Neural progenitor cell (in vitro differentiated cells): ENCODE results near the gene PDIA6. TPM values are rescaled to one million over a fixed set of nuclear protein-coding genes. Genes with fewer than 3 reads are reported as not detected.

Experiments used
- DNase-seq: peaks from one replicate; pipeline ENCODE4 v3.0.0-alpha.2; 2016; ENCODE audit warnings: low spot score
- H2AFZ ChIP-seq: fragments of 200-600 bp; sonication (generic); replicated peaks from 2 replicates; pipeline ENCODE4 v1.6.1; 2016; ENCODE audit warnings: antibody characterized with exemption
- H3F3A ChIP-seq: fragments of 200-600 bp; sonication (generic); 2 replicates; pipeline ENCODE4 v1.6.1; 2016; ENCODE audit warnings: antibody characterized with exemption, low read depth
- H3K27ac ChIP-seq: fragments of 200-600 bp; sonication (generic); 2 replicates; pipeline ENCODE4 v1.5.1; 2016; ENCODE audit warnings: mild to moderate bottlenecking
- H3K27me3 ChIP-seq: fragments of 200-600 bp; sonication (generic); 2 replicates; pipeline ENCODE4 v1.6.1; 2016; ENCODE audit warnings: mild to moderate bottlenecking, moderate library complexity
- H3K36me3 ChIP-seq: fragments of 200-600 bp; sonication (generic); 2 replicates; pipeline ENCODE4 v1.5.1; 2016
- H3K4me1 ChIP-seq: fragments of 200-600 bp; sonication (generic); 2 replicates; pipeline ENCODE4 v1.6.1; 2016; ENCODE audit warnings: mixed run types
- H3K4me2 ChIP-seq: fragments of 200-600 bp; sonication (generic); 2 replicates; pipeline ENCODE4 v1.6.1; 2016
- H3K4me3 ChIP-seq: fragments of 200-600 bp; sonication (generic); 2 replicates; pipeline ENCODE4 v1.5.1; 2016
- H3K79me2 ChIP-seq: fragments of 200-600 bp; sonication (generic); 2 replicates; pipeline ENCODE4 v1.6.1; 2016; ENCODE audit warnings: low read depth
- H3K9ac ChIP-seq: fragments of 200-600 bp; sonication (generic); 2 replicates; pipeline ENCODE4 v1.6.1; 2016
- H3K9me3 ChIP-seq: fragments of 200-600 bp; sonication (generic); 2 replicates; pipeline ENCODE4 v1.5.1; 2016; ENCODE audit warnings: low read depth
- H4K20me1 ChIP-seq: fragments of 200-600 bp; sonication (generic); 2 replicates; pipeline ENCODE4 v1.6.1; 2016; ENCODE audit warnings: low read depth
- H3K27ac Mint-ChIP-seq: 3 replicates; pipeline ENCODE4 v1.8.0; 2021; ENCODE audit warnings: mixed read lengths
- H3K27me3 Mint-ChIP-seq: 2 replicates; pipeline ENCODE4 v1.8.0; 2022; ENCODE audit warnings: low read depth, mild to moderate bottlenecking, inconsistent platforms, moderate library complexity, mixed read lengths; ENCODE audit not compliant: insufficient read depth
- H3K36me3 Mint-ChIP-seq: 3 replicates; pipeline ENCODE4 v1.8.0; 2021; ENCODE audit warnings: mixed read lengths
- H3K4me1 Mint-ChIP-seq: 3 replicates; pipeline ENCODE4 v1.8.0; 2021; ENCODE audit warnings: mixed read lengths
- H3K4me3 Mint-ChIP-seq: 3 replicates; pipeline ENCODE4 v1.8.0; 2021; ENCODE audit warnings: mild to moderate bottlenecking, moderate library complexity, mixed read lengths
- H3K9me3 Mint-ChIP-seq: 3 replicates; pipeline ENCODE4 v1.8.0; 2020; ENCODE audit warnings: mixed read lengths
- EZH2 ChIP-seq: fragments of 200-600 bp; sonication (generic); IDR thresholded peaks from 2 replicates; pipeline ENCODE4 v1.6.1; 2017; ENCODE audit warnings: antibody characterized with exemption, mild to moderate bottlenecking, moderate library complexity
- EZH2phosphoT487 ChIP-seq: fragments of 200-600 bp; sonication (generic); IDR thresholded peaks from 2 replicates; pipeline ENCODE4 v1.6.1; 2017; ENCODE audit warnings: antibody characterized with exemption
- total RNA-seq: library from RNA; depleted of rRNA; stranded (reverse); fragments of >200 nt; gene quantifications from 2 replicates; pipeline ENCODE4 v1.2.3, GENCODE V29; 2015; ENCODE audit warnings: low replicate concordance
- TF ChIP-seq, protein P1 (sequence below): fragments of 200-600 bp; sonication (generic); IDR thresholded peaks from 2 replicates; pipeline ENCODE4 v1.5.1; 2017; ENCODE audit warnings: antibody characterized with exemption, mild to moderate bottlenecking

The PDIA6 gene
- total RNA-seq, 1 donor from 2014 or later = 381 TPM

DNA sequence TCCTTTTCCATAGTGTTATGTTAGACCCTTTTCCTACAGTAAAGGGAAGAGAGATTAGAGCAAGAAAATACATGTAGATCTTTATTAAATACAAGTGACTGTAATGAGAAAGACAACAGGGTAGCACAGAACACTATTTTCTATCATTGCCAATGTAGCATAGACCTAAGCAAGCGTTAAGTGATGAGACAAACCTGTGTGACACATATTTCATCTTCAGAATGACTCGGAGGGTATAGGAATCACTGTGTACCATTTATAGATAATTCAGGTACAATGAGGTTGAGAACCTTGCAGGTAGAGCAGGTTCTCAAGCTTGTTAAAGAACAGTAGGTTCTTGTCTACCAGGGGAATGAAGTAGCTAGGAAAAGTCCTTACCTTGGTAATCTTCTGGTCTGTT, 15.9 kb downstream of the PDIA6 start:
- Histone ChIP-seq H3K4me3 (no peak overlapping the region), H3K4me2 (no peak overlapping the region), H3K27me3 (no peaks in the 10 kb centered on the region), H4K20me1 (peaks cover 47% of the 10 kb centered on the region), H3K9me3 (no peaks in the 10 kb centered on the region), H3K4me1 (no peaks in the 10 kb centered on the region), H3K36me3 (peaks cover 27% of the 10 kb centered on the region), H2AFZ (no peak overlapping the region), H3K9ac (no peak overlapping the region), H3K27ac (no peak overlapping the region), H3F3A (no peaks in the 10 kb centered on the region), H3K79me2 (peaks cover 66% of the 10 kb centered on the region)
- peaks cover 32% of the 10 kb centered on the region for H3K36me3 Mint-ChIP-seq
- peaks cover 3% of the 10 kb centered on the region for H3K4me1 Mint-ChIP-seq
- H3K27me3 Mint-ChIP-seq = peaks cover 2% of the 10 kb centered on the region
- no peak overlapping the region for H3K4me3 Mint-ChIP-seq
- TF ChIP-seq, protein P1, sequence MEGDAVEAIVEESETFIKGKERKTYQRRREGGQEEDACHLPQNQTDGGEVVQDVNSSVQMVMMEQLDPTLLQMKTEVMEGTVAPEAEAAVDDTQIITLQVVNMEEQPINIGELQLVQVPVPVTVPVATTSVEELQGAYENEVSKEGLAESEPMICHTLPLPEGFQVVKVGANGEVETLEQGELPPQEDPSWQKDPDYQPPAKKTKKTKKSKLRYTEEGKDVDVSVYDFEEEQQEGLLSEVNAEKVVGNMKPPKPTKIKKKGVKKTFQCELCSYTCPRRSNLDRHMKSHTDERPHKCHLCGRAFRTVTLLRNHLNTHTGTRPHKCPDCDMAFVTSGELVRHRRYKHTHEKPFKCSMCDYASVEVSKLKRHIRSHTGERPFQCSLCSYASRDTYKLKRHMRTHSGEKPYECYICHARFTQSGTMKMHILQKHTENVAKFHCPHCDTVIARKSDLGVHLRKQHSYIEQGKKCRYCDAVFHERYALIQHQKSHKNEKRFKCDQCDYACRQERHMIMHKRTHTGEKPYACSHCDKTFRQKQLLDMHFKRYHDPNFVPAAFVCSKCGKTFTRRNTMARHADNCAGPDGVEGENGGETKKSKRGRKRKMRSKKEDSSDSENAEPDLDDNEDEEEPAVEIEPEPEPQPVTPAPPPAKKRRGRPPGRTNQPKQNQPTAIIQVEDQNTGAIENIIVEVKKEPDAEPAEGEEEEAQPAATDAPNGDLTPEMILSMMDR = no peak
- no peak for TF ChIP-seq EZH2
- TF ChIP-seq EZH2phosphoT487 = no peak
- H3K27ac Mint-ChIP-seq = no peak overlapping the region
- DNase-seq = no peak
- no peaks in the 10 kb centered on the region for H3K9me3 Mint-ChIP-seq

DNA sequence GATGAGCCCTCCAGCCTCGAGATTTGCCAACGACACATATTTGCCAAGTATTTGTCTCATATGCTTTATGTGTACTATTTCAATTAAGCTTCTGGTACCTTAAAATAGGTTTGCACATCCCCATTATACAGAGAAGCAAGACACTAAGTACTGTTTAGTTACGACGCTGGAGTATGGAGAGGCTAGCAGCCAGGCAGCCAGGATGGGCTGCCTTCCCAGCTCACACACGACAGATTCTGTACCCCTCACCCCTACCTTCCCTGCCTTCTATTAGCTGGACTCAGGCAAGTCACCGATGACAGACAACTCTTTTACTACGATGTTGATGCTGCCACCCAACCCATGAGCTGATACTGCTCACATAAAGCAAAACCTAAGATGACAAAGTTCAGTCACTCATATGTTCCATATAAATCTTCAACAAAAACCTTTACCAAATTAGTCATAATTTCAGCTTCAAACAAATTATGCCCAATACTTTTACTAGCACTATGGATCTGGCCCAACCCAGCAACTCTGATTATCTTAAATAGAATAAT, 17.0 kb downstream of the PDIA6 start:
- H3F3A ChIP-seq = no peaks in the 10 kb centered on the region
- Mint-ChIP-seq H3K27ac (no peak overlapping the region), H3K4me3 (no peak overlapping the region), H3K4me1 (peaks cover 3% of the 10 kb centered on the region), H3K27me3 (peaks cover 2% of the 10 kb centered on the region), H3K36me3 (peaks cover 41% of the 10 kb centered on the region), H3K9me3 (no peaks in the 10 kb centered on the region)
- H2AFZ ChIP-seq = no peak overlapping the region
- peaks cover 27% of the 10 kb centered on the region for H3K36me3 ChIP-seq
- H4K20me1 ChIP-seq = peaks cover 36% of the 10 kb centered on the region
- H3K27me3 ChIP-seq = no peaks in the 10 kb centered on the region
- H3K27ac ChIP-seq = no peak overlapping the region
- DNase-seq = no peak
- H3K4me1 ChIP-seq = no peaks in the 10 kb centered on the region
- no peaks in the 10 kb centered on the region for H3K9me3 ChIP-seq
- no peak overlapping the region for H3K4me2 ChIP-seq
- peaks cover 55% of the 10 kb centered on the region for H3K79me2 ChIP-seq
- H3K9ac ChIP-seq = no peak overlapping the region
- H3K4me3 ChIP-seq = no peak overlapping the region
- TF ChIP-seq, protein P1 = no peak
- TF ChIP-seq EZH2phosphoT487 (no peak), EZH2 (no peak)

DNA sequence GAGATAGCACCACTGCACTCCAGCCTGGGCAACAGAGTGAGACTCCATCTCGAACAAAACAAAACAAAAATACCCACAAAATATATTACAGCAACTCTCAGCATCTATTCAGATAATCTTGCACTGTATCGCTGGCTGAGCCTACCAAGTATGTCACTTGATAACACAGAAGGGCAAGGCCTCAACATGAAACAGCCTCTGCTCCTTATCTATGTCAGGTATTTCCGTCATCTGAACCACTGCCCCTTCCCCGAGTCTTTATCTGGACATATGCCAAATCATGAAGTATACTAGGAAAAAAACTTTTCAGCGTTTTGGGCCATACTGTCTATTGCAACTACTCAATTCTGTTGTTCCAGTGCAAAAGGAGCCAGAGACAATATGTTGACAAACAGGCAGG, 17.7 kb downstream of the PDIA6 start:
- H3K4me3 ChIP-seq = no peak overlapping the region
- H3K4me1 ChIP-seq = no peaks in the 10 kb centered on the region
- H3K36me3 ChIP-seq = peaks cover 24% of the 10 kb centered on the region
- peaks cover 2% of the 10 kb centered on the region for H3K27me3 Mint-ChIP-seq
- H3F3A ChIP-seq = no peaks in the 10 kb centered on the region
- TF ChIP-seq EZH2phosphoT487 (no peak), EZH2 (no peak)
- TF ChIP-seq, protein P1 = no peak
- H3K79me2 ChIP-seq = peaks cover 48% of the 10 kb centered on the region
- H3K9ac ChIP-seq = no peak overlapping the region
- H3K9me3 Mint-ChIP-seq = no peaks in the 10 kb centered on the region
- no peak overlapping the region for H2AFZ ChIP-seq
- H4K20me1 ChIP-seq = peaks cover 32% of the 10 kb centered on the region
- no peaks in the 10 kb centered on the region for H3K9me3 ChIP-seq
- H3K27me3 ChIP-seq = no peaks in the 10 kb centered on the region
- DNase-seq = no peak
- no peak overlapping the region for H3K27ac ChIP-seq
- H3K4me1 Mint-ChIP-seq = peaks cover 3% of the 10 kb centered on the region
- peaks cover 47% of the 10 kb centered on the region for H3K36me3 Mint-ChIP-seq
- no peak overlapping the region for H3K27ac Mint-ChIP-seq
- H3K4me2 ChIP-seq = no peak overlapping the region
- H3K4me3 Mint-ChIP-seq = no peak overlapping the region
